OCI-LY7 (cell line): ENCODE results near the gene TAL1. TPM values are rescaled to one million over a fixed set of nuclear protein-coding genes. Genes with fewer than 3 reads are reported as not detected.
"Not testable (repeated sequence)": the region's sequence is repeated elsewhere in the genome, so short reads cannot be mapped to it uniquely, and the experiment has no call there.

Experiments used
- BruUV-seq: library from RNA; stranded (reverse); fragments of 400-500 nt; replicated peaks from 2 replicates; lab custom pipeline; 2021; lab: Mats Ljungman, UMichigan
- CTCF ChIA-PET: fragments of 300-600 bp; sonication (Branson Sonifier 250); formaldehyde crosslinking; loops from one replicate; lab custom pipeline; 2022; ENCODE audit warnings: antibody characterized with exemption; ENCODE audit not compliant: unreplicated experiment; lab: Charles Lee
- POLR2A ChIA-PET: fragments of 300-600 bp; sonication (Branson Sonifier 250); formaldehyde crosslinking; loops from one replicate; lab custom pipeline; 2022; ENCODE audit warnings: antibody characterized with exemption; lab: Charles Lee
- DNase-seq: peaks from one replicate; pipeline ENCODE4 v3.0.0-alpha.2; 2015; ENCODE audit warnings: low spot score
- H2AFZ ChIP-seq: fragments of 200-600 bp; sonication (generic), shearing (Covaris generic); 2 replicates; pipeline ENCODE4 v1.6.1; 2014; ENCODE audit warnings: mild to moderate bottlenecking, antibody characterized with exemption, low read length, moderate library complexity
- H3K27ac ChIP-seq: fragments of 200-600 bp; sonication (generic); 2 replicates; pipeline ENCODE4 v1.5.1; 2014; ENCODE audit warnings: mixed run types, low read depth, mild to moderate bottlenecking, moderate library complexity, low read length, inconsistent platforms; ENCODE audit not compliant: poor library complexity, severe bottlenecking
- H3K36me3 ChIP-seq: fragments of 200-600 bp; sonication (generic); 2 replicates; pipeline ENCODE4 v1.6.1; 2014; ENCODE audit warnings: mild to moderate bottlenecking, antibody characterized with exemption, low read length, moderate library complexity, mixed read lengths; ENCODE audit not compliant: insufficient read depth
- H3K4me1 ChIP-seq: fragments of 200-600 bp; sonication (generic); 2 replicates; pipeline ENCODE4 v1.5.1; 2014; ENCODE audit warnings: mild to moderate bottlenecking, low read length; ENCODE audit not compliant: insufficient read depth, poor library complexity, severe bottlenecking
- H3K4me2 ChIP-seq: fragments of 200-600 bp; sonication (generic); 2 replicates; pipeline ENCODE4 v1.6.1; 2014; ENCODE audit warnings: mild to moderate bottlenecking, low read length
- H3K4me3 ChIP-seq: fragments of 200-600 bp; sonication (generic); 2 replicates; pipeline ENCODE4 v1.5.1; 2014; ENCODE audit warnings: mild to moderate bottlenecking, low read depth, low read length; ENCODE audit not compliant: poor library complexity, severe bottlenecking
- H3K79me2 ChIP-seq: fragments of 200-600 bp; sonication (generic); 2 replicates; pipeline ENCODE4 v1.6.1; 2016; ENCODE audit warnings: low read depth, mild to moderate bottlenecking, low read length, moderate library complexity, mixed read lengths; ENCODE audit not compliant: insufficient read depth
- H3K9me2 ChIP-seq: fragments of 200-600 bp; sonication (generic); 2 replicates; pipeline ENCODE4 v1.6.1; 2016; ENCODE audit warnings: mild to moderate bottlenecking, low read length, mixed read lengths; ENCODE audit not compliant: insufficient read depth
- H3K9me3 ChIP-seq: fragments of 200-600 bp; sonication (generic); 2 replicates; pipeline ENCODE4 v1.6.1; 2014; ENCODE audit warnings: mild to moderate bottlenecking, mixed run types, low read length, mixed read lengths
- H4K20me1 ChIP-seq: fragments of 200-600 bp; sonication (generic); 2 replicates; pipeline ENCODE4 v1.6.1; 2014; ENCODE audit warnings: mild to moderate bottlenecking, antibody characterized with exemption, low read length, moderate library complexity, mixed read lengths; ENCODE audit not compliant: insufficient read depth
- CTCF ChIP-seq: fragments of 200-600 bp; sonication (generic); conservative IDR thresholded peaks from 2 replicates; pipeline ENCODE4 v1.5.1; 2014; ENCODE audit warnings: mild to moderate bottlenecking, antibody characterized with exemption, low read length, moderate library complexity, mixed read lengths
- EZH2phosphoT487 ChIP-seq: fragments of 200-600 bp; sonication (generic); IDR thresholded peaks from 2 replicates; pipeline ENCODE4 v1.6.1; 2018; ENCODE audit warnings: low read depth, borderline replicate concordance, mild to moderate bottlenecking, mixed run types, antibody characterized with exemption, low read length, moderate library complexity, mixed read lengths
- intact Hi-C: fragments of 100-400 bp; cut with micrococcal nuclease; formaldehyde crosslinking; loops from one replicate; pipeline ENCODE4 v1.10.0; 2022; ENCODE audit not compliant: unreplicated experiment
- total RNA-seq, 2 experiments: library from RNA; depleted of rRNA in 1 of 2; stranded (reverse); fragments of >200 nt in 1 of 2; shearing (Covaris generic) in 1 of 2; gene quantifications; 2 replicates each; pipeline ENCODE4 v1.2.3, GENCODE V29; 2014 to 2022

TAL1 gene
- total RNA-seq, 2 experiments from 2014 or later, result not detected

- Histone ChIP-seq H3K9me3 (0 out of 2 replicates have a peak, but pooled peaks cover 7% of the 10 kb centered on the region), H3K36me3 (no peaks in the 10 kb centered on the region), H2AFZ (no peak overlapping the region), H3K4me2 (no peak overlapping the region), H3K79me2 (no peaks in the 10 kb centered on the region), H3K4me1 (no peaks in the 10 kb centered on the region), H3K4me3 (no peak overlapping the region), H3K27ac (no peak overlapping the region), H3K9me2 (no peaks in the 10 kb centered on the region), H4K20me1 (no peaks in the 10 kb centered on the region)
- intact Hi-C loops, result no loop called here
- ChIA-PET CTCF (no interaction called here), POLR2A (no interaction called here)
- BruUV-seq, result no TSS peak
- no peak for TF ChIP-seq EZH2phosphoT487
- no peak for TF ChIP-seq CTCF
- no peak for DNase-seq
Observed at GRCh38 chr1:47205918-47206317, 26.1 kb downstream of the TAL1 start.

- H3K9me2 ChIP-seq, intact Hi-C loops, DNase-seq, H4K20me1 ChIP-seq, H3K9me3 ChIP-seq, H3K79me2 ChIP-seq, H3K36me3 ChIP-seq, BruUV-seq, H3K4me3 ChIP-seq, CTCF ChIA-PET, POLR2A ChIA-PET, H2AFZ ChIP-seq, H3K4me1 ChIP-seq, H3K4me2 ChIP-seq, H3K27ac ChIP-seq: not testable (repeated sequence)
Observed at GRCh38 chr1:47203504-47203903, 28.5 kb downstream of the TAL1 start.

- POLR2A ChIA-PET, result interaction anchor here (0.6 to 0.9 kb wide), 3 partner anchors 8 to 105 kb away, joined by 3 to 7 read pairs (median 3); no protein-coding TSS in a partner anchor
- no peaks in the 10 kb centered on the region for H3K79me2 ChIP-seq
- CTCF ChIA-PET, result no interaction called here
Observed at GRCh38 chr1:47201179-47201578, 30.8 kb downstream of the TAL1 start.

More at GRCh38 chr1:47201179-47201578, 30.8 kb downstream of the TAL1 start:
- Histone ChIP-seq H3K4me1 (no peaks in the 10 kb centered on the region), H3K36me3 (no peaks in the 10 kb centered on the region), H3K9me3 (0 out of 2 replicates have a peak, but pooled peaks cover 7% of the 10 kb centered on the region), H3K27ac (no peak overlapping the region), H3K9me2 (no peaks in the 10 kb centered on the region), H3K4me2 (no peak overlapping the region), H3K4me3 (no peak overlapping the region), H2AFZ (no peak overlapping the region), H4K20me1 (no peaks in the 10 kb centered on the region)
- BruUV-seq, result no TSS peak
- TF ChIP-seq CTCF (no peak), EZH2phosphoT487 (no peak)
- DNase-seq, result no peak
- intact Hi-C loops, result no loop called here
